NCI-H774 (cell line): ENCODE results near the gene FAM78B.

ENCODE experiments used
- DNase-seq: peaks from one replicate; lab custom pipeline; 2025; lab: John Stamatoyannopoulos, UW

FAM78B gene

GRCh38 chr1:166119471-166119965 lies 47.3 kb downstream of the FAM78B start:
- DNase-seq: no peak

GRCh38 chr1:166117776-166118175 lies 49.0 kb downstream of the FAM78B start:
- DNase-seq: no peak

GRCh38 chr1:166116026-166116425 lies 50.8 kb downstream of the FAM78B start:
- DNase-seq: no peak

GRCh38 chr1:166114419-166114818 lies 52.4 kb downstream of the FAM78B start:
- no peak for DNase-seq

- DNase-seq: no peak
Observed at GRCh38 chr1:166113630-166114029, 53.2 kb downstream of the FAM78B start.

GRCh38 chr1:166113031-166113430 lies 53.8 kb downstream of the FAM78B start:
- DNase-seq: no peak

GRCh38 chr1:166112425-166112824 lies 54.4 kb downstream of the FAM78B start:
- DNase-seq: no peak

- DNase-seq: no peak
Observed at GRCh38 chr1:166111430-166111829, 55.4 kb downstream of the FAM78B start.

GRCh38 chr1:166090244-166090643 lies 76.6 kb downstream of the FAM78B start:
- DNase-seq: no peak

- DNase-seq: no peak
Observed at GRCh38 chr1:166089804-166090203, 77.0 kb downstream of the FAM78B start.

GRCh38 chr1:166088572-166088955 lies 78.2 kb downstream of the FAM78B start:
- no peak for DNase-seq

GRCh38 chr1:166087734-166088571 lies 78.8 kb downstream of the FAM78B start:
- no peak for DNase-seq

- no peak for DNase-seq
Observed at GRCh38 chr1:166086113-166086883, 80.5 kb downstream of the FAM78B start.

GRCh38 chr1:166084613-166085012 lies 82.2 kb downstream of the FAM78B start:
- DNase-seq: no peak

- no peak for DNase-seq
Observed at GRCh38 chr1:166083887-166084286, 82.9 kb downstream of the FAM78B start.

GRCh38 chr1:166082601-166083000 lies 84.2 kb downstream of the FAM78B start:
- no peak for DNase-seq

- DNase-seq: no peak
Observed at GRCh38 chr1:166080967-166081870, 85.6 kb downstream of the FAM78B start.

- no peak for DNase-seq
Observed at GRCh38 chr1:166080277-166080966, 86.4 kb downstream of the FAM78B start.

- DNase-seq: no peak
Observed at GRCh38 chr1:166079276-166079675, 87.5 kb downstream of the FAM78B start.

- no peak for DNase-seq
Observed at GRCh38 chr1:166073489-166073888, 93.3 kb downstream of the FAM78B start.

GRCh38 chr1:166069390-166069789 lies 97.4 kb downstream of the FAM78B start:
- no peak for DNase-seq
